K562 (cell line): ENCODE measurements around the gene RASGRP4. TPM values are rescaled to one million over a fixed set of nuclear protein-coding genes. Genes with fewer than 3 reads are reported as not detected.
A peak's percentile ranks its signal among the peaks of the same experiment; 100 is the strongest.

ENCODE experiments used
- ATAC-seq: fragments of 200-7000 bp; cut with Tn5 transposase; 3 replicates; pipeline ENCODE4 v1.9.1; 2020; ENCODE audit warnings: moderate library complexity
- BruUV-seq: library from RNA; stranded (reverse); fragments of 400-500 nt; replicated peaks from 2 replicates; lab custom pipeline; 2021; lab: Mats Ljungman, UMichigan
- CTCF ChIA-PET: fragments of 300-600 bp; formaldehyde crosslinking; extraction: SDS; loops from one replicate; lab custom pipeline; 2021; ENCODE audit warnings: low intra/inter-chr PET ratio; lab: Yijun Ruan, JAX
- POLR2A ChIA-PET: fragments of 300-600, 350-650 bp; sonication (Branson Sonifier 250); formaldehyde crosslinking; extraction: SDS; loops from one replicate; lab custom pipeline; 2021; ENCODE audit warnings: antibody characterized with exemption, inconsistent platforms; lab: Yijun Ruan, JAX
- DNase-seq, 4 experiments: peaks; one replicate each; pipeline versions ENCODE4 v3.0.0 to v3.0.0-alpha.2; 2011 to 2018; ENCODE audit warnings: low spot score in 3 of 4, mixed read lengths in 3 of 4; ENCODE audit errors: extremely low read depth in 1 of 4
- FAIRE-seq: peaks from 2 replicates; lab custom pipeline; 2011; peaks lifted over from hg19 to GRCh38; lab: Jason Lieb, UNC
- H2AFZ ChIP-seq: 2 replicates; pipeline ENCODE4 v1.6.0; 2011; ENCODE audit warnings: low read depth, low read length, control low read depth, inconsistent platforms
- H3K27ac ChIP-seq: fragments of 200-600 bp; 3 replicates; pipeline ENCODE4 v1.8.0; 2011; ENCODE audit warnings: low read depth, mild to moderate bottlenecking, control low read depth, inconsistent platforms, low read length, moderate library complexity, mixed read lengths; ENCODE audit errors: extremely low read depth
- H3K27me3 ChIP-seq, 2 experiments: fragments of 300-600 bp in 1 of 2; 2 replicates in 1 of 2; 3 replicates in 1 of 2; pipeline versions ENCODE4 v1.6.0 to v1.8.0; 2011; ENCODE audit warnings: inconsistent platforms in 2 of 2, low read length in 2 of 2, mild to moderate bottlenecking in 1 of 2, mixed read lengths in 1 of 2, moderate library complexity in 1 of 2; ENCODE audit not compliant: control insufficient read depth in 2 of 2, insufficient read depth in 2 of 2
- H3K36me3 ChIP-seq: fragments of 300-600 bp; 3 replicates; pipeline ENCODE4 v1.8.0; 2011; ENCODE audit warnings: mild to moderate bottlenecking, low read length, inconsistent platforms; ENCODE audit not compliant: control insufficient read depth, insufficient read depth
- H3K4me1 ChIP-seq, 2 experiments: fragments of 200-600 bp in 1 of 2; replicated peaks in 1 of 2; 2 replicates in 1 of 2; 3 replicates in 1 of 2; pipeline versions ENCODE4 v1.5.1 to v1.8.0; 2011; ENCODE audit warnings: inconsistent platforms in 2 of 2, low read length in 2 of 2, mild to moderate bottlenecking in 1 of 2, mixed read lengths in 1 of 2, moderate library complexity in 1 of 2; ENCODE audit not compliant: control insufficient read depth in 2 of 2, insufficient read depth in 2 of 2
- H3K4me2 ChIP-seq: 2 replicates; pipeline ENCODE4 v1.6.1; 2011; ENCODE audit warnings: low read length, control low read depth, inconsistent platforms, mixed read lengths; ENCODE audit not compliant: insufficient read depth
- H3K4me3 ChIP-seq: fragments of 200-600 bp; sonication (generic), shearing (Covaris generic); 2 replicates; pipeline ENCODE4 v1.5.1; 2016; ENCODE audit warnings: control low read depth, inconsistent platforms
- H3K79me2 ChIP-seq: fragments of 200-600 bp; 3 replicates; pipeline ENCODE4 v1.8.0; 2011; ENCODE audit warnings: low read length, inconsistent platforms; ENCODE audit not compliant: control insufficient read depth, insufficient read depth
- H3K9ac ChIP-seq, 2 experiments: 2 replicates each; pipeline versions ENCODE4 v1.6.0 to v1.6.1; 2011; ENCODE audit warnings: low read depth in 2 of 2, low read length in 2 of 2, control low read depth in 1 of 2, inconsistent platforms in 1 of 2, mild to moderate bottlenecking in 1 of 2, mixed read lengths in 1 of 2; ENCODE audit not compliant: insufficient read depth in 1 of 2
- H3K9me1 ChIP-seq: one replicate; pipeline ENCODE4 v1.6.0; 2011; ENCODE audit warnings: inconsistent platforms, mild to moderate bottlenecking, low read length, moderate library complexity; ENCODE audit not compliant: control insufficient read depth, insufficient read depth
- H3K9me3 ChIP-seq: replicated peaks from 2 replicates; pipeline ENCODE4 v1.5.1; 2011; ENCODE audit warnings: low read depth, low read length, inconsistent platforms; ENCODE audit not compliant: control insufficient read depth, insufficient read depth
- H4K20me1 ChIP-seq: replicated peaks from 2 replicates; pipeline ENCODE4 v1.6.1; 2011; ENCODE audit warnings: low read length, inconsistent platforms, mixed read lengths; ENCODE audit not compliant: control insufficient read depth, insufficient read depth
- ADNP ChIP-seq: fragments of 200-800 bp; sonication (Bioruptor generic); IDR thresholded peaks from 2 replicates; pipeline ENCODE4 v1.6.1; 2016; ENCODE audit warnings: missing genetic modification characterization, missing compliant biosample characterization
- BCOR ChIP-seq: fragments of 450-650 bp; IDR thresholded peaks from 2 replicates; pipeline ENCODE4 v1.6.1; 2016
- CHD4 ChIP-seq: fragments of 200-600 bp; sonication (generic); IDR thresholded peaks from 3 replicates; pipeline ENCODE4 v1.6.1; 2012; ENCODE audit warnings: low read depth, mild to moderate bottlenecking, mixed read lengths, low read length, inconsistent platforms; ENCODE audit not compliant: insufficient read depth, insufficient replicate concordance, poor library complexity, severe bottlenecking
- CREM ChIP-seq: IDR thresholded peaks from 2 replicates; pipeline ENCODE4 v1.6.1; 2014; ENCODE audit warnings: antibody characterized with exemption, low read depth
- CXXC5 ChIP-seq: fragments of 250-450 bp; sonication (Bioruptor Pico); IDR thresholded peaks from 2 replicates; pipeline ENCODE4 v1.8.0; 2022; ENCODE audit warnings: inconsistent platforms, mild to moderate bottlenecking, moderate library complexity
- DPF2 ChIP-seq: fragments of 450-650 bp; IDR thresholded peaks from 2 replicates; pipeline ENCODE4 v1.6.1; 2016
- ETV6 ChIP-seq, 3 experiments: fragments of 150-350 bp in 1 of 3; sonication (generic) in 1 of 3; formaldehyde crosslinking in 1 of 3; IDR thresholded peaks; 2 replicates each; pipeline versions ENCODE4 v1.6.1 to v1.8.0; 2014 to 2022; ENCODE audit warnings: borderline replicate concordance in 2 of 3, low read depth in 2 of 3, antibody characterized with exemption in 1 of 3, low read length in 1 of 3, mild to moderate bottlenecking in 1 of 3, missing genetic modification reagents in 1 of 3
- HDAC1 ChIP-seq, 2 experiments: fragments of 450-650 bp; IDR thresholded peaks; 2 replicates each; pipeline ENCODE4 v1.6.1; 2016 to 2017; ENCODE audit warnings: inconsistent platforms in 1 of 2, mild to moderate bottlenecking in 1 of 2, moderate library complexity in 1 of 2
- IFI16 ChIP-seq: fragments of 250-450 bp; sonication (Bioruptor Pico); IDR thresholded peaks from 2 replicates; pipeline ENCODE4 v2.1.2; 2022; ENCODE audit warnings: mild to moderate bottlenecking, inconsistent platforms
- NFYB ChIP-seq: IDR thresholded peaks from 2 replicates; pipeline ENCODE4 v1.6.1; 2011; ENCODE audit warnings: mild to moderate bottlenecking, moderate library complexity; ENCODE audit not compliant: insufficient read length; ENCODE audit errors: extremely low read depth
- NR4A1 ChIP-seq, 2 experiments: fragments of 250-450 bp in 1 of 2; fragments of 450-650 bp in 1 of 2; sonication (Bioruptor Pico) in 1 of 2; IDR thresholded peaks; 2 replicates each; pipeline versions ENCODE4 v1.4.0 to v1.6.1; 2016 to 2020; ENCODE audit warnings: mild to moderate bottlenecking in 2 of 2, missing compliant biosample characterization in 1 of 2, missing genetic modification characterization in 1 of 2, moderate library complexity in 1 of 2
- RBFOX2 ChIP-seq: fragments of 200-400 bp; formaldehyde crosslinking; IDR thresholded peaks from 2 replicates; pipeline ENCODE4 v1.6.1; 2017; ENCODE audit warnings: low read depth, mild to moderate bottlenecking, low read length, moderate library complexity
- RBM39 ChIP-seq: fragments of 200-400 bp; formaldehyde crosslinking; optimal IDR thresholded peaks from 2 replicates; pipeline ENCODE3; 2018; ENCODE audit warnings: low read depth, low read length
- SRSF7 ChIP-seq: fragments of 200-400 bp; formaldehyde crosslinking; optimal IDR thresholded peaks from 2 replicates; pipeline ENCODE3; 2017; ENCODE audit warnings: mild to moderate bottlenecking, low read depth, low read length
- ZBTB7A ChIP-seq: IDR thresholded peaks from 2 replicates; pipeline ENCODE4 v1.6.1; 2011; ENCODE audit warnings: low read depth, mild to moderate bottlenecking, low read length, moderate library complexity, borderline replicate concordance; ENCODE audit not compliant: control insufficient read depth
- ZNF695 ChIP-seq: fragments of 450-650 bp; formaldehyde crosslinking; IDR thresholded peaks from 2 replicates; pipeline ENCODE4 v1.4.0; 2020; ENCODE audit warnings: mild to moderate bottlenecking, moderate library complexity
- WGBS: fragments of 100-300 bp; shearing (Covaris generic); methylation state at CpG from one replicate; pipeline ENCODE4 v1.1.6; 2016; ENCODE audit warnings: low coverage, mixed read lengths; ENCODE audit not compliant: insufficient coverage; ENCODE audit errors: missing lambda C conversion rate; 5-methylcytosine and 5-hydroxymethylcytosine counted together
- in situ Hi-C: fragments of 300-500 bp; cut with MboI; formaldehyde crosslinking; loops from 4 replicates; pipeline ENCODE4 v1.15.0; 2018; ENCODE audit warnings: inconsistent platforms, mixed read lengths
- intact Hi-C: fragments of 100-400 bp; cut with micrococcal nuclease; formaldehyde crosslinking; loops from 2 replicates; pipeline ENCODE4 v1.14.2; 2022
- polyA plus RNA-seq, 8 experiments: library from polyadenylated mRNA; depleted of rRNA in 4 of 8; stranded (reverse) in 5 of 8; unstranded in 3 of 8; fragments of >200 nt; fragmentation: Nextera tagmentation in 2 of 8; fragmentation: Illumina TruSeq in 1 of 8; extraction: Ambion mirVana in 2 of 8; extraction: Trizol in 1 of 8; gene quantifications; 2 replicates each; pipeline versions ENCODE4 v1.2.1 to v1.2.3, GENCODE V29; 2011 to 2014; ENCODE audit warnings: inconsistent platforms in 1 of 8, missing spikeins in 1 of 8
- total RNA-seq, 7 experiments: library from RNA; depleted of rRNA in 6 of 7; stranded (reverse); fragments of >200 nt in 6 of 7; fragmentation: Illumina TruSeq in 2 of 7; extraction: Trizol in 2 of 7; gene quantifications; 2 replicates each; pipeline versions ENCODE4 v1.2.1 to v1.2.3, GENCODE V29; 2011 to 2021; ENCODE audit warnings: low replicate concordance in 1 of 7

Gene RASGRP4
- total and polyA plus RNA-seq, 9 of the 15 experiments (the other 6 are each of a cell fraction or from before 2014, with no cell fraction given) = 0.39 to 4.6 (median 3.8) TPM

GRCh38 chr19:38434549-38435051 lies 8.6 kb upstream of the RASGRP4 start (continued):
- no peak for TF ChIP-seq RBM39
- TF ChIP-seq, all 486 proteins: peak for 18

GRCh38 chr19:38433268-38433733 lies 7.3 kb upstream of the RASGRP4 start, which contains the start of gene RYR1:
TSS of gene RYR1 (plus strand) at chr19:38433691. CDS start at chr19:38433830, 139 bp downstream.
- POLR2A ChIA-PET = no interaction called here
- no peaks in the 10 kb centered on the region for H3K36me3 ChIP-seq
- H3K79me2 ChIP-seq = 0 out of 3 replicates have a peak, but pooled peaks cover 6% of the 10 kb centered on the region
- no peaks in the 10 kb centered on the region for H3K9me3 ChIP-seq
- no peaks in the 10 kb centered on the region for H3K9me1 ChIP-seq
- DNase-seq = peak; percentile 94 to 98 (median 96)
- peak within 1 kb of the TSS; percentile 36 to 87 for H3K9ac ChIP-seq
- H4K20me1 ChIP-seq = no peaks in the 10 kb centered on the region
- H3K4me3 ChIP-seq = peak within 1 kb of the TSS; percentile 32
- peak within 1 kb of the TSS; percentile 98 for H2AFZ ChIP-seq
- H3K27me3 ChIP-seq = no peaks in the 10 kb centered on the region
- ATAC-seq = peak; percentile 99
- H3K27ac ChIP-seq = peak within 1 kb of the TSS; percentile 61
- H3K4me2 ChIP-seq = peak within 1 kb of the TSS; percentile 87
- in situ Hi-C loops = no loop called here
- peak; percentile 76 for FAIRE-seq
- peaks cover 21 to 24% of the 10 kb centered on the region in 2 experiments for H3K4me1 ChIP-seq
- WGBS = under 1% methylated on average over 15 of the region's 20 CpGs
- no TSS peak for BruUV-seq
- CTCF ChIA-PET = interaction anchor here (0.6 kb wide), 1 partner anchor 37 kb away, joined by 3 read pairs; no protein-coding TSS in a partner anchor
- intact Hi-C loops = no loop called here
- TF ChIP-seq NFYB (peak; percentile 61), ZBTB7A (peak; percentile 58; the same call in 1 of the 2 replicates), ZNF695 (CRISPR knock-in tag) (no peak), BCOR (peak; percentile 97), CREM (peak; percentile 39), IFI16 (CRISPR knock-in tag) (no peak), HDAC1 (IDR thresholded peaks at IDR 0.05) (peak in 1 of 2 experiments; percentile 65; a peak in 2 of 4 replicates), CXXC5 (CRISPR knock-in tag) (peak; percentile 42), ETV6 (IDR thresholded peaks at IDR 0.05; ENCODE audit: borderline replicate concordance in 1 of 2, low read depth in 2 of 2, low read length in 1 of 2) (0 out of 4 replicates have a peak, but pooled peaks of 1 of the 2 experiments have one; percentile 38), ETV6 (CRISPR knock-in tag; IDR thresholded peaks at IDR 0.05; ENCODE audit: borderline replicate concordance) (no peak), ADNP (tag) (peak; percentile 72), CHD4 (peak; percentile 75), NR4A1 (CRISPR knock-in tag; IDR thresholded peaks at IDR 0.05) (no peak), NR4A1 (tag; IDR thresholded peaks at IDR 0.05) (no peak), RBFOX2 (peak; percentile 53), DPF2 (peak; percentile 44), SRSF7 (no peak)
